Measurements from ENCODE around the gene SH3RF3.

The SH3RF3 gene

GRCh38 chr2:109229094-109229675 is 100.2 kb downstream of the SH3RF3 start:
- DNase-seq (ENCODE audit: low read depth) = no peak
- TF ChIP-seq, protein P1, sequence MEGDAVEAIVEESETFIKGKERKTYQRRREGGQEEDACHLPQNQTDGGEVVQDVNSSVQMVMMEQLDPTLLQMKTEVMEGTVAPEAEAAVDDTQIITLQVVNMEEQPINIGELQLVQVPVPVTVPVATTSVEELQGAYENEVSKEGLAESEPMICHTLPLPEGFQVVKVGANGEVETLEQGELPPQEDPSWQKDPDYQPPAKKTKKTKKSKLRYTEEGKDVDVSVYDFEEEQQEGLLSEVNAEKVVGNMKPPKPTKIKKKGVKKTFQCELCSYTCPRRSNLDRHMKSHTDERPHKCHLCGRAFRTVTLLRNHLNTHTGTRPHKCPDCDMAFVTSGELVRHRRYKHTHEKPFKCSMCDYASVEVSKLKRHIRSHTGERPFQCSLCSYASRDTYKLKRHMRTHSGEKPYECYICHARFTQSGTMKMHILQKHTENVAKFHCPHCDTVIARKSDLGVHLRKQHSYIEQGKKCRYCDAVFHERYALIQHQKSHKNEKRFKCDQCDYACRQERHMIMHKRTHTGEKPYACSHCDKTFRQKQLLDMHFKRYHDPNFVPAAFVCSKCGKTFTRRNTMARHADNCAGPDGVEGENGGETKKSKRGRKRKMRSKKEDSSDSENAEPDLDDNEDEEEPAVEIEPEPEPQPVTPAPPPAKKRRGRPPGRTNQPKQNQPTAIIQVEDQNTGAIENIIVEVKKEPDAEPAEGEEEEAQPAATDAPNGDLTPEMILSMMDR (IDR thresholded peaks at IDR 0.05; ENCODE audit: low read depth, low read length, missing control alignments) = no peak
- H3K4me3 ChIP-seq (ENCODE audit: low read depth, low read length) = no peak overlapping the region

DNA sequence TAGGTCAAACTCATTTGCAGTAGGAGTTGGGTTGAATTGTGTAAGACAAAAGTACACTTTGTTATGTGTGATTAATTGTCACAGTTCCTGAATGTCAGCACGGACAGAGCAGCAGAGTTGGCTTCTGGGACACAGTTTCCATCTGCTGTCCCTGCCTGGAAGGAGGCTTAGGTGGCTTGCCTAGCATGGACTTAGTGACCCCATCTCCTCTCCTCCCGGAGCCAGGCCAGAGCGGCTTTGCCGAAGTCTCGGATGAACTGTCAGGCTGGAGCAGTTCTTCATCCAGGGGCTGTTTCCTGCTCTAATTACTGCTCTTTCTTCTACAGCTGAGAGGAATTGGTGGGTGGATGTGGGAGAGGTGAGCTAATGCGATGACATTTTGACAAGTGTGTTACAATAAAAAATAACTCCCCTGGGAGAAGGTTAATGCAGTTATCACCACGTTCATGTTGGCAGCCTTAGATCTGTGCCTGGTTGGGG is 102.0 kb downstream of the SH3RF3 start:
- TF ChIP-seq, protein P1 (IDR thresholded peaks at IDR 0.05; ENCODE audit: low read depth, low read length, missing control alignments) = no peak
- H3K4me3 ChIP-seq (ENCODE audit: low read depth, low read length) = no peak overlapping the region
- no peak for DNase-seq (ENCODE audit: low read depth)

DNA sequence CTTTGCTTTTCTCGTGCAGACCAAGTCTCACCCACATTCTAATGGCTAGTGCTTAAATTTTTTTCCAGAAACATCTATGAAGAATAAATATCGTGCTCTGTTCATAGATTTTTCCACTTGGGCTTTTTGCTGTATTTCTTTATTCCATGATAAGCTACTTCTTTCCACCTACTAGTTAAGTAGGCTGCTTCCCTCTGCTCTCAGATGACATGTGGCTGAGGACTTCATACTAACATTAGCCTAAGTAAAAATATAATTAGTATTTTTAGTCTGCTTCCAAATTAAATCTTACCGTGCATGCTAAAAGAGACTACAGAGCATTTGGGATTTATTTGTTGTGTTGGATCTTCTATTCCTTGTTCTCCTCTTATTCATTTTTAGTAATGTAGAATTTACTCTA is 102.4 kb downstream of the SH3RF3 start:
- TF ChIP-seq, protein P1 (IDR thresholded peaks at IDR 0.05; ENCODE audit: low read depth, low read length, missing control alignments) = no peak
- DNase-seq (ENCODE audit: low read depth) = no peak
- H3K4me3 ChIP-seq (ENCODE audit: low read depth, low read length) = no peak overlapping the region

DNA sequence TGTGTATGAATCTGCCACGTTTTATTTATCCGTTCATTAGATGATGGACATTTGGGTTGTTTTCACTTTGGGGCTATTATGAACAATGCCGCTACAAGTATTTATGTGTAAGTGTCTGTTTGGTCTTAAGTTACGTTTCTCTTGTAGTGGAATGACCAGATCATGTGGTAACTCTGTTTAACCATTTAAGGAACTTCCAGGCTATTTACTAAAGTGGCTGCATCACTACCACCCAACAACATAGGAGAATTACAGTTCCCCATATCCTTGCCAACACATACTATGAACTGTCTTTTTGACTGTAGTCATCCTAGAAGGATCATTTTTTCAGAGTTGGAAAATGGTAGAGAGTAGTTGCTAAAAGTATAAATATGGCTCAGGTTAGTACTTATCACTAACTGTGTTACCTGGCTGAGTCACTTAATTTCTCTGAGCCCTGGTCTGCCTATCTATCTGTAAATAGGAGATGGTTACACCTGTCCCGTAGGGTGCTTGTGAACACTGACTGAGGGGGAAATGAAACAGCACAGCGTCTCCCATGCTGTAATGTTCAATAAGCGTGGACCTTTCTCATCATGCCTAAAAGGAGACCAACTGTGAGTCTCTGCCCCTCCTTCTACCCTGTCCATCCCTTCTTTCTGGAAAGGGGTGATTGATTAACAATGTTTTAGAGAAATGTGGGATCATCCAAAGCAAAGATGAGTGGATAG is 103.1 kb downstream of the SH3RF3 start:
- H3K4me3 ChIP-seq (ENCODE audit: low read depth, low read length) = no peak overlapping the region
- TF ChIP-seq, protein P1 (IDR thresholded peaks at IDR 0.05; ENCODE audit: low read depth, low read length, missing control alignments) = no peak
- DNase-seq (ENCODE audit: low read depth) = no peak

GRCh38 chr2:109232909-109233308 is 103.9 kb downstream of the SH3RF3 start:
- DNase-seq (ENCODE audit: low read depth) = no peak
- H3K4me3 ChIP-seq (ENCODE audit: low read depth, low read length) = no peak overlapping the region
- TF ChIP-seq, protein P1 (IDR thresholded peaks at IDR 0.05; ENCODE audit: low read depth, low read length, missing control alignments) = no peak

DNA sequence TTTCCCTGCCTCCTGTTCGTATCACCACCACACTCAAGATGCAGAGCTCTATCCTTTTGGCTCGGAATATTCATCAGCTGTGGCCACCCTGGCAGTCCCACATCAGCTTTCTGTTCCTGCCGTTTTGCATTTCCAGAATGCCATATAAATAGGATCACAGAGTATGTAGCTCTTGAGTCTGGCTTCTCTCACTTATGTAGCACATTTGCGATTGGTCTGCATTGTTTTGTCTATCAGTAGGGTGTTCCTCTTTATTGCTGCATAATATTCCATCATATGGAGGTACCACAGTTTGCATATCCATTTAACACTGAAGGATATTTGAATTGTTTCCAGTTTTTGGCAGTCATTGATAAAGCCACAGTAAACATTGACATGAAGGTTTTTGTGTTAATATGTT is 104.6 kb downstream of the SH3RF3 start:
- DNase-seq (ENCODE audit: low read depth) = no peak
- TF ChIP-seq, protein P1 (IDR thresholded peaks at IDR 0.05; ENCODE audit: low read depth, low read length, missing control alignments) = no peak
- H3K4me3 ChIP-seq (ENCODE audit: low read depth, low read length) = no peak overlapping the region

DNA sequence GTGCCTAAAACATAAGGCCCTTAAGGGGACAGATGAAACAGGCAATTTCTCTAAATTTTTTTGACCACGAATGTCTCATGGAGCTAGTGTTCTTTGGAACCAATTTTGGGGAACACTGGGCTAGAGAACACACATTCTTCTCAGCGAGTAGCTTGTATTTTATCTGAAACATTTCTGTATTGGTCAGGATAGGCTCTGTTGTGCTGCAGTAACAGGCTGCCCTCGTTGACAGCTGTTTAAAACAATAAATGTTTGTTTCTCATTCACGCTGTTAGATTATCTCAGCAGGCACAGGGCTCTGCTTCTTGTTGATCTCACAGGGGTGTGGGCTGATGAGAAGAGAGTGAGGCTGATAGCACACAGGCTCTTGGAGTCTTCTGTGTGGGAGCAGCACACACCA is 105.3 kb downstream of the SH3RF3 start:
- TF ChIP-seq, protein P1 (IDR thresholded peaks at IDR 0.05; ENCODE audit: low read depth, low read length, missing control alignments) = no peak
- DNase-seq (ENCODE audit: low read depth) = no peak

More for the DNA sequence above, 105.3 kb downstream of the SH3RF3 start:
- no peak overlapping the region for H3K4me3 ChIP-seq (ENCODE audit: low read depth, low read length)
